ENCODE results near the gene PPP2R2C.

DNA sequence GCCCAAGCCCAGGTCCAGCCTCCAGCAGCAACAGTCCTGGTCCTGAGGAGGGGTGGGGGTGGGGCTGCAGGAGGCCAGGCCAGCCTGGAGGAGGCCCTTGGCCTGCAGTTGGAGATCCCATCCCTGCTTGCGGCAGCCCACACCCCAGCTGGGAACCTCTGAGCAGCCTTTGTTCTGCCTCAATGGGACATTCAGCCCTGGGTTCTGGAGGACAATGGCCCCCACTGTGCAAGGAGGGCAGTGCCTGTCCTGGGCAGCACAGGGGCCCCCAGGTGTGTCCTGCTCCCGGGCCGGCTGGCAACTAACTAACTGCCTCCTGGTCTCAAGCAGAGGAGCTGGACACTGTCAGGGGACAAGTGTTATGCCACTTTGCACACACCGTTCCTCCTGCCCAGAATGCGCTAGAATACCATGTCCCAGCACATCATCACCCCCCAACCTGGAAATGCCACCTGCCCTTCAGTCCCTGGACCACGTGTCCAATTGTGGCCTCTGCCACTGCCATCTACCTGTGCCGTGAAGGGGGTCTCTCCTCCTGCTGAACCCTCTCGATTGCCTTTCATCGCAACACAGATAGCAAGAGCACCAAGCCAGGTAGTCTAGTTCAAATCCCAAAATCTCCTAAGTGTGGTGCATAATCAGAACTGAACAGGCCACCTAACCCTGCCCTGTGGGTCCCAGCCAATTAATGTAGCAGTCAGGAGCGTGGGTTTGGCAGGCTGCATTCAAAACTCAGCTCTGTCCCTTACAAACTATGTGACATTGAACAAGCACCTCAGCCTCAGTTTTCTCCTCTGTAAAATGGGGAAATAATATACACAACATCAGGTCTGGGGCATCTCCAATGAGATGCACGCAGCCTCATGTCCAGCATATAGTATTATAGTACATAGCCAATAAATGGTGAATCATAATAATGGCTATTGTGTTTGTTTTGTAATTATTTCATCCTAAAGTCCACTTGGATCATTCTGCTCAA lies 8.8 kb downstream of the PPP2R2C start:
- TF ChIP-seq, protein P1, sequence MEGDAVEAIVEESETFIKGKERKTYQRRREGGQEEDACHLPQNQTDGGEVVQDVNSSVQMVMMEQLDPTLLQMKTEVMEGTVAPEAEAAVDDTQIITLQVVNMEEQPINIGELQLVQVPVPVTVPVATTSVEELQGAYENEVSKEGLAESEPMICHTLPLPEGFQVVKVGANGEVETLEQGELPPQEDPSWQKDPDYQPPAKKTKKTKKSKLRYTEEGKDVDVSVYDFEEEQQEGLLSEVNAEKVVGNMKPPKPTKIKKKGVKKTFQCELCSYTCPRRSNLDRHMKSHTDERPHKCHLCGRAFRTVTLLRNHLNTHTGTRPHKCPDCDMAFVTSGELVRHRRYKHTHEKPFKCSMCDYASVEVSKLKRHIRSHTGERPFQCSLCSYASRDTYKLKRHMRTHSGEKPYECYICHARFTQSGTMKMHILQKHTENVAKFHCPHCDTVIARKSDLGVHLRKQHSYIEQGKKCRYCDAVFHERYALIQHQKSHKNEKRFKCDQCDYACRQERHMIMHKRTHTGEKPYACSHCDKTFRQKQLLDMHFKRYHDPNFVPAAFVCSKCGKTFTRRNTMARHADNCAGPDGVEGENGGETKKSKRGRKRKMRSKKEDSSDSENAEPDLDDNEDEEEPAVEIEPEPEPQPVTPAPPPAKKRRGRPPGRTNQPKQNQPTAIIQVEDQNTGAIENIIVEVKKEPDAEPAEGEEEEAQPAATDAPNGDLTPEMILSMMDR (conservative IDR thresholded peaks at IDR 0.05 in 1 of 2, IDR thresholded peaks at IDR 0.05 in 1 of 2; ENCODE audit: low read depth in 1 of 2, low read length in 2 of 2): no peak
- no peak for TF ChIP-seq EZH2 (IDR thresholded peaks at IDR 0.05; ENCODE audit: low read length, missing control alignments)
